ENCODE results near the gene ZNF598.

- no peak for TF ChIP-seq YY1 (IDR thresholded peaks at IDR 0.05)
- no peak for TF ChIP-seq CTCF (IDR thresholded peaks at IDR 0.05; ENCODE audit: low read depth, low read length, missing input control)
- TF ChIP-seq GABPA (IDR thresholded peaks at IDR 0.05 in 1 of 2, conservative IDR thresholded peaks at IDR 0.05 in 1 of 2), result no peak
- no peak for TF ChIP-seq MAX (IDR thresholded peaks at IDR 0.05)
- TF ChIP-seq TAF1 (conservative IDR thresholded peaks at IDR 0.05), result no peak
- no peak for TF ChIP-seq REST (IDR thresholded peaks at IDR 0.05)
- TF ChIP-seq FOXA1 (IDR thresholded peaks at IDR 0.05), result no peak
- TF ChIP-seq SP1 (IDR thresholded peaks at IDR 0.05), result no peak
- TF ChIP-seq EGR1 (IDR thresholded peaks at IDR 0.05; ENCODE audit: low read depth in 2 of 2), result no peak
- no peak for TF ChIP-seq RAD21 (IDR thresholded peaks at IDR 0.05)
- TF ChIP-seq ATF3 (IDR thresholded peaks at IDR 0.05), result no peak
- TF ChIP-seq JUND (IDR thresholded peaks at IDR 0.05), result no peak
- no peak for TF ChIP-seq HNF4G (IDR thresholded peaks at IDR 0.05)
Measured at GRCh38 chr16:2044541-2044940, 34.9 kb upstream of the ZNF598 start.
